Tibial artery (tissue), 4 donors: ENCODE data around the gene DSE.

ENCODE experiments used
- DNase-seq, 2 donors: peaks; one replicate each; pipeline ENCODE4 v3.0.0-alpha.2; 2019
- H3K27ac ChIP-seq, 2 donors: fragments of 200-600 bp; sonication (generic) in 1 of 2; 1 replicate in 1 of 2; 2 replicates in 1 of 2; pipeline ENCODE4 v1.5.1; 2018 to 2019; ENCODE audit warnings: mild to moderate bottlenecking in 1 of 2
- H3K27me3 ChIP-seq, 2 donors: fragments of 200-600 bp; sonication (generic) in 1 of 2; one replicate each; pipeline versions ENCODE4 v1.5.1 to v1.6.0; 2016 to 2019
- H3K36me3 ChIP-seq, 3 donors: fragments of 200-600 bp; sonication (generic) in 2 of 3; one replicate each; pipeline ENCODE4 v1.5.1; 2016 to 2019; ENCODE audit warnings: mild to moderate bottlenecking in 2 of 3
- H3K4me1 ChIP-seq, 4 donors: fragments of 200-600 bp; sonication (generic) in 2 of 4; 1 replicate in 3 of 4; 2 replicates in 1 of 4; pipeline ENCODE4 v1.5.1; 2016 to 2019
- H3K4me3 ChIP-seq, 2 donors: fragments of 200-600 bp; sonication (generic) in 1 of 2; 1 replicate in 1 of 2; 2 replicates in 1 of 2; pipeline ENCODE4 v1.5.1; 2018 to 2019; ENCODE audit warnings: mild to moderate bottlenecking in 2 of 2
- H3K9me3 ChIP-seq, 3 donors: fragments of 200-600 bp; sonication (generic) in 1 of 3; one replicate each; pipeline ENCODE4 v1.5.1; 2016 to 2019
- intact Hi-C: fragments of 100-400 bp; cut with DNase I; formaldehyde crosslinking; loops from one replicate; pipeline ENCODE4 v1.15.0; 2023; ENCODE audit warnings: low total_unique reads
- TF ChIP-seq, protein P1 (sequence below), 2 experiments: fragments of 200-600 bp in 1 of 2; fragments of 450-650 bp in 1 of 2; IDR thresholded peaks; one replicate each; pipeline ENCODE4 v1.5.1; 2017 to 2019; ENCODE audit warnings: antibody characterized with exemption in 2 of 2, mild to moderate bottlenecking in 1 of 2, moderate library complexity in 1 of 2

DSE gene

GRCh38 chr6:116450185-116450710, 79.5 kb downstream of the DSE start:
- Histone ChIP-seq H3K36me3 (no peaks in the 10 kb centered on the region), H3K27ac (no peak overlapping the region), H3K4me3 (no peak overlapping the region), H3K9me3 (no peaks in the 10 kb centered on the region), H3K4me1 (peaks cover 0 to 14% (median 2%) of the 10 kb centered on the region in 4 donors), H3K27me3 (no peaks in the 10 kb centered on the region)
- DNase-seq: no peak
- TF ChIP-seq, protein P1, sequence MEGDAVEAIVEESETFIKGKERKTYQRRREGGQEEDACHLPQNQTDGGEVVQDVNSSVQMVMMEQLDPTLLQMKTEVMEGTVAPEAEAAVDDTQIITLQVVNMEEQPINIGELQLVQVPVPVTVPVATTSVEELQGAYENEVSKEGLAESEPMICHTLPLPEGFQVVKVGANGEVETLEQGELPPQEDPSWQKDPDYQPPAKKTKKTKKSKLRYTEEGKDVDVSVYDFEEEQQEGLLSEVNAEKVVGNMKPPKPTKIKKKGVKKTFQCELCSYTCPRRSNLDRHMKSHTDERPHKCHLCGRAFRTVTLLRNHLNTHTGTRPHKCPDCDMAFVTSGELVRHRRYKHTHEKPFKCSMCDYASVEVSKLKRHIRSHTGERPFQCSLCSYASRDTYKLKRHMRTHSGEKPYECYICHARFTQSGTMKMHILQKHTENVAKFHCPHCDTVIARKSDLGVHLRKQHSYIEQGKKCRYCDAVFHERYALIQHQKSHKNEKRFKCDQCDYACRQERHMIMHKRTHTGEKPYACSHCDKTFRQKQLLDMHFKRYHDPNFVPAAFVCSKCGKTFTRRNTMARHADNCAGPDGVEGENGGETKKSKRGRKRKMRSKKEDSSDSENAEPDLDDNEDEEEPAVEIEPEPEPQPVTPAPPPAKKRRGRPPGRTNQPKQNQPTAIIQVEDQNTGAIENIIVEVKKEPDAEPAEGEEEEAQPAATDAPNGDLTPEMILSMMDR (IDR thresholded peaks at IDR 0.05): no peak
- intact Hi-C loops: no loop called here

- H3K36me3 ChIP-seq: no peaks in the 10 kb centered on the region
- intact Hi-C loops: no loop called here
Measured at GRCh38 chr6:116450769-116451740, 80.3 kb downstream of the DSE start.

GRCh38 chr6:116451916-116452315, 81.2 kb downstream of the DSE start:
- Histone ChIP-seq H3K27me3 (no peaks in the 10 kb centered on the region), H3K4me3 (no peak overlapping the region), H3K36me3 (no peaks in the 10 kb centered on the region), H3K27ac (no peak overlapping the region), H3K4me1 (peaks cover 0 to 12% (median 2%) of the 10 kb centered on the region in 4 donors), H3K9me3 (no peaks in the 10 kb centered on the region)
- TF ChIP-seq, protein P1 (IDR thresholded peaks at IDR 0.05): no peak
- DNase-seq: no peak
- intact Hi-C loops: no loop called here

More at GRCh38 chr6:116450769-116451740, 80.3 kb downstream of the DSE start:
- Histone ChIP-seq H3K9me3 (no peaks in the 10 kb centered on the region), H3K27ac (no peak overlapping the region), H3K27me3 (no peaks in the 10 kb centered on the region), H3K4me3 (no peak overlapping the region), H3K4me1 (peaks cover 0 to 14% (median 2%) of the 10 kb centered on the region in 4 donors)
- no peak for DNase-seq
- TF ChIP-seq, protein P1 (IDR thresholded peaks at IDR 0.05): no peak

GRCh38 chr6:116452531-116452930, 81.8 kb downstream of the DSE start:
- Histone ChIP-seq H3K4me3 (no peak overlapping the region), H3K36me3 (no peaks in the 10 kb centered on the region), H3K27ac (no peak overlapping the region), H3K27me3 (no peaks in the 10 kb centered on the region), H3K4me1 (peaks cover 0 to 6% (median 1%) of the 10 kb centered on the region in 4 donors), H3K9me3 (no peaks in the 10 kb centered on the region)
- intact Hi-C loops: no loop called here
- TF ChIP-seq, protein P1 (IDR thresholded peaks at IDR 0.05): no peak
- DNase-seq: no peak

- intact Hi-C loops: no loop called here
- Histone ChIP-seq H3K27ac (no peak overlapping the region), H3K9me3 (no peaks in the 10 kb centered on the region), H3K4me3 (no peak overlapping the region), H3K4me1 (no peaks in the 10 kb centered on the region), H3K36me3 (no peaks in the 10 kb centered on the region), H3K27me3 (no peaks in the 10 kb centered on the region)
- TF ChIP-seq, protein P1 (IDR thresholded peaks at IDR 0.05): no peak
- no peak for DNase-seq
Measured at GRCh38 chr6:116456106-116456505, 85.4 kb downstream of the DSE start.
